Measurements from ENCODE around the gene LMAN2.
"Not testable (repeated sequence)": the region's sequence is repeated elsewhere in the genome, so short reads cannot be mapped to it uniquely, and the experiment has no call there.

The LMAN2 gene

GRCh38 chr5:177378884-177379883, 27.7 kb upstream of the LMAN2 start:
- no peak for DNase-seq

- no peak for DNase-seq
Observed at GRCh38 chr5:177377851-177378776, 26.6 kb upstream of the LMAN2 start.

GRCh38 chr5:177376107-177376506, 24.6 kb upstream of the LMAN2 start:
- no peak for DNase-seq

- not testable (repeated sequence) for DNase-seq
Observed at GRCh38 chr5:177375516-177375915, 24.0 kb upstream of the LMAN2 start.

GRCh38 chr5:177374211-177374610, 22.7 kb upstream of the LMAN2 start:
- no peak for DNase-seq

- no peak for DNase-seq
Observed at GRCh38 chr5:177373806-177374205, 22.3 kb upstream of the LMAN2 start.

GRCh38 chr5:177372910-177373309, 21.4 kb upstream of the LMAN2 start:
- DNase-seq, result no peak

- no peak for DNase-seq
Observed at GRCh38 chr5:177372034-177372896, 20.8 kb upstream of the LMAN2 start.

- DNase-seq, result no peak
Observed at GRCh38 chr5:177371120-177372033, 19.9 kb upstream of the LMAN2 start.

- DNase-seq, result no peak
Observed at GRCh38 chr5:177370488-177371119, 19.1 kb upstream of the LMAN2 start.

GRCh38 chr5:177369645-177370440, 18.4 kb upstream of the LMAN2 start:
- peak; percentile 5 for DNase-seq

GRCh38 chr5:177368869-177369644, 17.6 kb upstream of the LMAN2 start:
- DNase-seq, result no peak

GRCh38 chr5:177367981-177368868, 16.8 kb upstream of the LMAN2 start:
- no peak for DNase-seq

GRCh38 chr5:177367323-177367848, 15.9 kb upstream of the LMAN2 start:
- no peak for DNase-seq

GRCh38 chr5:177366528-177367322, 15.3 kb upstream of the LMAN2 start:
- no peak for DNase-seq

GRCh38 chr5:177365845-177366527, 14.5 kb upstream of the LMAN2 start:
- no peak for DNase-seq

All from NCI-H1694 treated with DMSO at 0.1 percent for 48 hours (cell line).